NK-92 (cell line): ENCODE measurements around the gene CDKAL1.
"Not testable (repeated sequence)": the region's sequence is repeated elsewhere in the genome, so short reads cannot be mapped to it uniquely, and the experiment has no call there.

Experiments used
- DNase-seq: peaks from one replicate; lab custom pipeline; 2025; ENCODE audit not compliant: unreplicated experiment; lab: John Stamatoyannopoulos, UW

CDKAL1 gene

GRCh38 chr6:20632696-20633095 is 98.4 kb downstream of the CDKAL1 start:
- no peak for DNase-seq

GRCh38 chr6:20633566-20634340 is 99.5 kb downstream of the CDKAL1 start:
- no peak for DNase-seq

- no peak for DNase-seq
Observed at GRCh38 chr6:20639161-20639560, 104.9 kb downstream of the CDKAL1 start.

- DNase-seq: no peak
Observed at GRCh38 chr6:20640181-20640580, 105.9 kb downstream of the CDKAL1 start.

GRCh38 chr6:20642441-20642840 is 108.2 kb downstream of the CDKAL1 start:
- no peak for DNase-seq

- DNase-seq: no peak
Observed at GRCh38 chr6:20644667-20645370, 110.6 kb downstream of the CDKAL1 start.

- not testable (repeated sequence) for DNase-seq
Observed at GRCh38 chr6:20645572-20645971, 111.3 kb downstream of the CDKAL1 start.

GRCh38 chr6:20647585-20647984 is 113.3 kb downstream of the CDKAL1 start:
- DNase-seq: no peak

GRCh38 chr6:20649696-20650470 is 115.6 kb downstream of the CDKAL1 start:
- not testable (repeated sequence) for DNase-seq

GRCh38 chr6:20652299-20653084 is 118.2 kb downstream of the CDKAL1 start:
- no peak for DNase-seq

- no peak for DNase-seq
Observed at GRCh38 chr6:20653085-20653479, 118.8 kb downstream of the CDKAL1 start.

- no peak for DNase-seq
Observed at GRCh38 chr6:20655317-20655716, 121.1 kb downstream of the CDKAL1 start.

- DNase-seq: no peak
Observed at GRCh38 chr6:20657274-20657800, 123.1 kb downstream of the CDKAL1 start.

GRCh38 chr6:20658053-20658452 is 123.8 kb downstream of the CDKAL1 start:
- DNase-seq: no peak

GRCh38 chr6:20658516-20658915 is 124.3 kb downstream of the CDKAL1 start:
- DNase-seq: no peak

GRCh38 chr6:20660534-20660933 is 126.3 kb downstream of the CDKAL1 start:
- no peak for DNase-seq

- DNase-seq: no peak
Observed at GRCh38 chr6:20661721-20662120, 127.5 kb downstream of the CDKAL1 start.

GRCh38 chr6:20664250-20664649 is 130.0 kb downstream of the CDKAL1 start:
- DNase-seq: no peak

- DNase-seq: no peak
Observed at GRCh38 chr6:20665290-20665689, 131.0 kb downstream of the CDKAL1 start.

- DNase-seq: no peak
Observed at GRCh38 chr6:20669571-20670314, 135.5 kb downstream of the CDKAL1 start.
